ENCODE data around the gene CCDC6.
"Not testable (repeated sequence)": the region's sequence is repeated elsewhere in the genome, so short reads cannot be mapped to it uniquely, and the experiment has no call there.

Gene CCDC6

GRCh38 chr10:59785476-59785875 lies 120.9 kb downstream of the CCDC6 start:
- not testable (repeated sequence) for H3K36me3 ChIP-seq (ENCODE audit: control insufficient read depth in 2 of 2, insufficient read depth in 2 of 2, low read length in 2 of 2); H3K4me1 ChIP-seq (ENCODE audit: control insufficient read depth in 2 of 2, insufficient read depth in 2 of 2, low read length in 2 of 2); H3K27me3 ChIP-seq (ENCODE audit: control insufficient read depth in 2 of 2, insufficient read depth in 2 of 2, low read length in 2 of 2); H3K27ac ChIP-seq (ENCODE audit: low read depth in 2 of 2, low read length in 2 of 2); H3K9me3 ChIP-seq (ENCODE audit: control insufficient read depth in 2 of 2, low read length in 2 of 2); H3K4me3 ChIP-seq (ENCODE audit: low read length in 2 of 2); H3K9ac ChIP-seq (ENCODE audit: low read depth in 1 of 2, low read length in 2 of 2)

GRCh38 chr10:59781511-59781910 lies 124.8 kb downstream of the CCDC6 start:
- H3K9ac ChIP-seq (ENCODE audit: low read depth in 1 of 2, low read length in 2 of 2): no peak overlapping the region
- H3K4me1 ChIP-seq (ENCODE audit: control insufficient read depth in 2 of 2, insufficient read depth in 2 of 2, low read length in 2 of 2): no peaks in the 10 kb centered on the region
- H3K27me3 ChIP-seq (ENCODE audit: control insufficient read depth in 2 of 2, insufficient read depth in 2 of 2, low read length in 2 of 2): no peaks in the 10 kb centered on the region
- H3K4me3 ChIP-seq (ENCODE audit: low read length in 2 of 2): no peak overlapping the region
- no peak overlapping the region for H3K27ac ChIP-seq (ENCODE audit: low read depth in 2 of 2, low read length in 2 of 2)
- no peaks in the 10 kb centered on the region for H3K36me3 ChIP-seq (ENCODE audit: control insufficient read depth in 2 of 2, insufficient read depth in 2 of 2, low read length in 2 of 2)
- no peaks in the 10 kb centered on the region for H3K9me3 ChIP-seq (ENCODE audit: control insufficient read depth in 2 of 2, low read length in 2 of 2)

- no peaks in the 10 kb centered on the region for H3K9me3 ChIP-seq (ENCODE audit: control insufficient read depth in 2 of 2, low read length in 2 of 2)
- no peak overlapping the region for H3K4me3 ChIP-seq (ENCODE audit: low read length in 2 of 2)
- no peaks in the 10 kb centered on the region for H3K27me3 ChIP-seq (ENCODE audit: control insufficient read depth in 2 of 2, insufficient read depth in 2 of 2, low read length in 2 of 2)
- H3K27ac ChIP-seq (ENCODE audit: low read depth in 2 of 2, low read length in 2 of 2): no peak overlapping the region
- H3K9ac ChIP-seq (ENCODE audit: low read depth in 1 of 2, low read length in 2 of 2): no peak overlapping the region
- no peaks in the 10 kb centered on the region for H3K4me1 ChIP-seq (ENCODE audit: control insufficient read depth in 2 of 2, insufficient read depth in 2 of 2, low read length in 2 of 2)
- no peaks in the 10 kb centered on the region for H3K36me3 ChIP-seq (ENCODE audit: control insufficient read depth in 2 of 2, insufficient read depth in 2 of 2, low read length in 2 of 2)
These were observed 126.4 kb downstream of the CCDC6 start for GRCh38 chr10:59779756-59780533.

- Histone ChIP-seq H3K4me3 (ENCODE audit: low read length in 2 of 2) (no peak overlapping the region), H3K9me3 (ENCODE audit: control insufficient read depth in 2 of 2, low read length in 2 of 2) (no peaks in the 10 kb centered on the region), H3K36me3 (ENCODE audit: control insufficient read depth in 2 of 2, insufficient read depth in 2 of 2, low read length in 2 of 2) (no peaks in the 10 kb centered on the region), H3K27me3 (ENCODE audit: control insufficient read depth in 2 of 2, insufficient read depth in 2 of 2, low read length in 2 of 2) (no peaks in the 10 kb centered on the region), H3K27ac (ENCODE audit: low read depth in 2 of 2, low read length in 2 of 2) (no peak overlapping the region), H3K4me1 (ENCODE audit: control insufficient read depth in 2 of 2, insufficient read depth in 2 of 2, low read length in 2 of 2) (peaks cover 6 to 9% of the 10 kb centered on the region in 2 donors), H3K9ac (ENCODE audit: low read depth in 1 of 2, low read length in 2 of 2) (no peak overlapping the region)
These were observed 131.9 kb downstream of the CCDC6 start for GRCh38 chr10:59774451-59774850.

GRCh38 chr10:59773088-59773487 lies 133.3 kb downstream of the CCDC6 start:
- H3K9me3 ChIP-seq (ENCODE audit: control insufficient read depth in 2 of 2, low read length in 2 of 2): no peaks in the 10 kb centered on the region
- H3K27ac ChIP-seq (ENCODE audit: low read depth in 2 of 2, low read length in 2 of 2): no peak overlapping the region
- no peaks in the 10 kb centered on the region for H3K36me3 ChIP-seq (ENCODE audit: control insufficient read depth in 2 of 2, insufficient read depth in 2 of 2, low read length in 2 of 2)
- peaks cover 6 to 9% of the 10 kb centered on the region in 2 donors for H3K4me1 ChIP-seq (ENCODE audit: control insufficient read depth in 2 of 2, insufficient read depth in 2 of 2, low read length in 2 of 2)
- no peak overlapping the region for H3K9ac ChIP-seq (ENCODE audit: low read depth in 1 of 2, low read length in 2 of 2)
- no peaks in the 10 kb centered on the region for H3K27me3 ChIP-seq (ENCODE audit: control insufficient read depth in 2 of 2, insufficient read depth in 2 of 2, low read length in 2 of 2)
- H3K4me3 ChIP-seq (ENCODE audit: low read length in 2 of 2): no peak overlapping the region

- Histone ChIP-seq H3K9me3 (ENCODE audit: control insufficient read depth in 2 of 2, low read length in 2 of 2) (no peaks in the 10 kb centered on the region), H3K27ac (ENCODE audit: low read depth in 2 of 2, low read length in 2 of 2) (peak overlapping the region in 1 of 2 donors; percentile 44), H3K36me3 (ENCODE audit: control insufficient read depth in 2 of 2, insufficient read depth in 2 of 2, low read length in 2 of 2) (no peaks in the 10 kb centered on the region), H3K27me3 (ENCODE audit: control insufficient read depth in 2 of 2, insufficient read depth in 2 of 2, low read length in 2 of 2) (no peaks in the 10 kb centered on the region), H3K4me1 (ENCODE audit: control insufficient read depth in 2 of 2, insufficient read depth in 2 of 2, low read length in 2 of 2) (peaks cover 6 to 9% of the 10 kb centered on the region in 2 donors), H3K4me3 (ENCODE audit: low read length in 2 of 2) (no peak overlapping the region), H3K9ac (ENCODE audit: low read depth in 1 of 2, low read length in 2 of 2) (no peak overlapping the region)
These were observed 135.1 kb downstream of the CCDC6 start for GRCh38 chr10:59771162-59771807.

GRCh38 chr10:59770689-59771088 lies 135.7 kb downstream of the CCDC6 start:
- H3K9me3 ChIP-seq (ENCODE audit: control insufficient read depth in 2 of 2, low read length in 2 of 2): no peaks in the 10 kb centered on the region
- no peak overlapping the region for H3K4me3 ChIP-seq (ENCODE audit: low read length in 2 of 2)
- no peak overlapping the region for H3K27ac ChIP-seq (ENCODE audit: low read depth in 2 of 2, low read length in 2 of 2)
- peaks cover 6 to 9% of the 10 kb centered on the region in 2 donors for H3K4me1 ChIP-seq (ENCODE audit: control insufficient read depth in 2 of 2, insufficient read depth in 2 of 2, low read length in 2 of 2)
- no peaks in the 10 kb centered on the region for H3K27me3 ChIP-seq (ENCODE audit: control insufficient read depth in 2 of 2, insufficient read depth in 2 of 2, low read length in 2 of 2)
- no peak overlapping the region for H3K9ac ChIP-seq (ENCODE audit: low read depth in 1 of 2, low read length in 2 of 2)
- no peaks in the 10 kb centered on the region for H3K36me3 ChIP-seq (ENCODE audit: control insufficient read depth in 2 of 2, insufficient read depth in 2 of 2, low read length in 2 of 2)

- no peak overlapping the region for H3K27ac ChIP-seq (ENCODE audit: low read depth in 2 of 2, low read length in 2 of 2)
- no peaks in the 10 kb centered on the region for H3K36me3 ChIP-seq (ENCODE audit: control insufficient read depth in 2 of 2, insufficient read depth in 2 of 2, low read length in 2 of 2)
- H3K27me3 ChIP-seq (ENCODE audit: control insufficient read depth in 2 of 2, insufficient read depth in 2 of 2, low read length in 2 of 2): no peaks in the 10 kb centered on the region
These were observed 143.9 kb downstream of the CCDC6 start for GRCh38 chr10:59762505-59762904.

GRCh38 chr10:59757966-59758365 lies 148.4 kb downstream of the CCDC6 start:
- H3K27me3 ChIP-seq (ENCODE audit: control insufficient read depth in 2 of 2, insufficient read depth in 2 of 2, low read length in 2 of 2): no peaks in the 10 kb centered on the region
- H3K9ac ChIP-seq (ENCODE audit: low read depth in 1 of 2, low read length in 2 of 2): no peak overlapping the region

More at GRCh38 chr10:59762505-59762904, 143.9 kb downstream of the CCDC6 start:
- H3K9ac ChIP-seq (ENCODE audit: low read depth in 1 of 2, low read length in 2 of 2): no peak overlapping the region
- no peak overlapping the region for H3K4me3 ChIP-seq (ENCODE audit: low read length in 2 of 2)
- no peaks in the 10 kb centered on the region for H3K9me3 ChIP-seq (ENCODE audit: control insufficient read depth in 2 of 2, low read length in 2 of 2)
- no peaks in the 10 kb centered on the region for H3K4me1 ChIP-seq (ENCODE audit: control insufficient read depth in 2 of 2, insufficient read depth in 2 of 2, low read length in 2 of 2)

GRCh38 chr10:59754951-59755350 lies 151.4 kb downstream of the CCDC6 start:
- Histone ChIP-seq H3K36me3 (ENCODE audit: control insufficient read depth in 2 of 2, insufficient read depth in 2 of 2, low read length in 2 of 2) (no peaks in the 10 kb centered on the region), H3K27me3 (ENCODE audit: control insufficient read depth in 2 of 2, insufficient read depth in 2 of 2, low read length in 2 of 2) (no peaks in the 10 kb centered on the region), H3K27ac (ENCODE audit: low read depth in 2 of 2, low read length in 2 of 2) (no peak overlapping the region), H3K9me3 (ENCODE audit: control insufficient read depth in 2 of 2, low read length in 2 of 2) (no peaks in the 10 kb centered on the region), H3K4me3 (ENCODE audit: low read length in 2 of 2) (no peak overlapping the region), H3K4me1 (ENCODE audit: control insufficient read depth in 2 of 2, insufficient read depth in 2 of 2, low read length in 2 of 2) (no peaks in the 10 kb centered on the region), H3K9ac (ENCODE audit: low read depth in 1 of 2, low read length in 2 of 2) (no peak overlapping the region)

More at GRCh38 chr10:59757966-59758365, 148.4 kb downstream of the CCDC6 start:
- H3K36me3 ChIP-seq (ENCODE audit: control insufficient read depth in 2 of 2, insufficient read depth in 2 of 2, low read length in 2 of 2): no peaks in the 10 kb centered on the region
- H3K4me1 ChIP-seq (ENCODE audit: control insufficient read depth in 2 of 2, insufficient read depth in 2 of 2, low read length in 2 of 2): no peaks in the 10 kb centered on the region
- no peak overlapping the region for H3K27ac ChIP-seq (ENCODE audit: low read depth in 2 of 2, low read length in 2 of 2)
- no peak overlapping the region for H3K4me3 ChIP-seq (ENCODE audit: low read length in 2 of 2)
- H3K9me3 ChIP-seq (ENCODE audit: control insufficient read depth in 2 of 2, low read length in 2 of 2): no peaks in the 10 kb centered on the region
